Purkinje cell (primary cell): ENCODE data around the gene RBP7. TPM values are rescaled to one million over a fixed set of nuclear protein-coding genes. Genes with fewer than 3 reads are reported as not detected.

Source experiments
- polyA plus RNA-seq: library from polyadenylated mRNA; unstranded; fragments of >200 nt; fragmentation: Nextera tagmentation; gene quantifications from 2 replicates; pipeline ENCODE4 v1.2.1, GENCODE V29; 2014

The RBP7 gene
- polyA plus RNA-seq, result 2.0 TPM in 1 of 2 replicates, not detected in the other

DNA sequence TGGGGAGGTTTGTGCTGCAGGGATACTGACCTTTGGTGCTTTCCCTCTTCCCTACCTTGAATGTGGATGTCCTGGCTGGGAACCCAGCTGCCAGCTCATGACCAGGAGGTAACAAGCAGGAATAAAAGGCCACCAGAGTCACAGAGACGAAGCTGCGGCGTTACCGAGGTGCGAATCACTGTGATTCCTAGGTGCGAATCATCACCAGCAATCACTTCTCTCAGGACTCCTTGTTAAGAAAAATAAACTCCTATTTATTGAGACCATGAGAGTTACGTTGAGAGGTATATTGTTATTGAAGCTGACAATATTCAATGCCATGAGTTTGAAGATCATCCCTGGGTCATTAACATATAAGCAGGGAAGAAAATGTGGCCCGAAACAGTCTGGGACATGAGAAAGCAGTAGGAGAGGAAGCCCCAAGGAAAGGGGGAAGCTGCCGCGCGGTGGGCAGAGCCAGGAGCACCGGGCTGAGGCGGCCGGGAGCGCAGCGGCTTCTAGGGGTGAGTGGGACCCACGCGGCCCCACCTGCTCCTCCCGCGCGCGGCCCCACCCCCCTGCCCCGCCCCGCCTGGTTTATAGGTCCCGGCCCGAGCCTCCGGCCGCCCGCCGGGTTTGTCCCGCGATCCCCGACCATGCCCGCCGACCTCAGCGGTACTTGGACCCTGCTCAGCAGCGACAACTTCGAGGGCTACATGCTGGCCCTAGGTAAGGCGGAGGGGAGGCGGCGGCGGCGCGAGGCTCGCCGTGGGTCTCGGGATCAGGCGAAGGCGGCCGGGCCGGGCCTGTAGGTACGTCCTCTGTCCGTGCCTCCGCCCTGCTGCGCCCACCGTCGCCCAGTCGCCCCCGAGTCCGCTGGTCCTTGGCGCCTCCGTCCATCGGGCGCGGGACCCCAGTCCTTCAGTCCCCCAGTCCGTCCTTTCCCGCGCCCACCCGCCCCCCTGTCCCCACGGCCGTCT lies at the start of gene RBP7:
Gene RBP7 (plus strand): TSS at position 605 of the 959 bp plus-strand sequence. CDS start 31 bp downstream, at position 636.

DNA sequence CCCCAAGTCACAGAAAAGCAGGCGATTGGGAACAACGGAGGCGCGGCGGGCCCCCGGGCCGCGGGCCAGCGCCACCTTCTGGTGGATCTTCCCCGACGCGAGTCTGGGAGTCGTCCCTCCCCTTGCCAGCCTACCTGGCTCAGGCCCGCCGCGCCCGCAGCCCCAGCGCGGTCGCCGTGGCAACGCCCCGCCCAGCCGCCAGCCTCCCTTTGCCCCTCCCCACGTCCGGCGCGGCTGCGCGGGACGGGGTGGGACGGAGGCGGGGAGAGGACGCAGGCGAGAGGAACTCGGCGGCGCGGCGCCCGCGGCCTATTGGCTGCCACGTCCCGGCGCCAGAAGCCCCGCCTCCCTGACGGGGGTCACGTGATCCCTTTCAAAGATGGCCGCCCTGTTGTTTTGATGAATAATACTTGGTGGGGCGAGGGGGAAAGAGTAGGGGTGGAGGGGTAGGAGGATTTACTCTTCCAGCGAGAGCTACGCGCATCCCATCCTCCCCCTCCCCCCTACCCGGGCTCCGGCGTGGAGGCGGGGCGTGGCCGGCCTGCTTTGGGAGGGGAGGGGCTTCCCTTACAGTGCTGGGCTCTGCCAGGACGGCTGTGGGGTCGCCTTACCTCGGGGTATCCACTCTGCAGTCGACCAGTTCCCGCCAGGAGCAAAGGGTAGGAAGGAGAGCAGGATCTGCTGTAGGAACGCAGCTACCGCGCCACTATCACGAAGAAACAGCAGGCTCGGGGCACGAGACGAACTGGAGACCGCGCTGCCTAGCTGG lies 35.7 kb downstream of the RBP7 start, which contains the start of gene UBE4B:
Gene UBE4B (plus strand): TSS at position 369 of the 769 bp plus-strand sequence. CDS start 713 bp downstream, outside the sequence.

Other genes starting within 250 kb of the RBP7 start
- gene CLSTN1, start 173.3 kb upstream of the RBP7 start, polyA plus RNA-seq, result 18.9 and 81.3 TPM in 2 replicates
- 0.13 and 1.4 TPM in 2 replicates for gene CTNNBIP1, start 87.0 kb upstream of the RBP7 start, polyA plus RNA-seq
- gene LZIC, start 53.8 kb upstream of the RBP7 start, polyA plus RNA-seq, result 29.8 and 36.8 TPM in 2 replicates
- gene NMNAT1, start 53.8 kb upstream of the RBP7 start, polyA plus RNA-seq, result 3.2 and 5.0 TPM in 2 replicates
- 9.2 and 10.1 TPM in 2 replicates for gene UBE4B, start 35.7 kb downstream of the RBP7 start, polyA plus RNA-seq
- 24.2 and 29.1 TPM in 2 replicates for gene KIF1B, start 213.3 kb downstream of the RBP7 start, polyA plus RNA-seq